ENCODE measurements around the gene CCL24.
"Not testable (repeated sequence)": the region's sequence is repeated elsewhere in the genome, so short reads cannot be mapped to it uniquely, and the experiment has no call there.

CCL24 gene

DNA sequence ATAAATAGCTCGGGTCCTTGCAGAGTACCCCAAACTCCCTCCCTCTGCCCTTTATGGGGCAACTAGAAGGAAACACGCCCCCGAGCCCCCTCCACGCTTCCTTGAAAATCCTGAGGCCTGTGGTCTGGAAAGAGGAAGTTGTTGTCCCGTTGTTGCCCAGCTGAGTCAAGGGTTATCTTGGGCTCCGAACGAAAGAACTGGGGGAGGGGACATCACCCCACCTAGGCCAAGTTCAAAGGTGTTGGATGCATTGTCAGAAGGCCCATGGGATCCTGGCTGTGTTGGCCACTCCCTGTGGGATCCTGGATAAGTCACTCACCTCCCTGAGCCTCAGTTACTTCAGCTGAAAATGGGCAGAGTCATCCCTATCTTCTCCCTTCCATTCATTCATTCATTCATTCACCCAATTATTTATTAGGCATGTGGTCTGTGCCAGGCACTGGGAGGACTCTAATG lies at the start of gene CCL24:
Gene CCL24 (minus strand): TSS at position 26 of the 456 bp plus-strand sequence. CDS start 91 bp downstream, outside the sequence.
- no peak for DNase-seq

GRCh38 chr7:75861636-75862035 lies 48.0 kb upstream of the CCL24 start:
- no peak for DNase-seq

DNA sequence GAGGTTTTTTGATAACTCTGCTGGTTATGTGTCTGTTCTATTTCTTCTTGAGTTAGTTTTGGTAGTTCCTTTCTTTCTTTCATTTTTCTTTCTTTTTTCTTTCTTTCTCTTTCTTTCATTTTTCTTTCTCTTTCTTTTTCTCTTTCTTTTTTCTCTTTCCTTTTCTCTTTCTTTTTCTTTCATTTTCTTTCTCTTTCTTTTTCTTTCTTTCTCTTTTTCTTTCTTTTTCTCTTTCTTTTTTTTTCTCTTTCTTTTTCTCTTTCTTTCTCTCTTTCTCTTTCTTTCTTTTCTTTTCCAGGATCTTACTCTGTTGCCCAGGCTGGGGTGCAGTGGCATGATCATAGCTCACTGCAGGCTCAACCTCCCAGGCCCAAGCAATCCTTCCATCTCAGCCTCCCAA lies 44.8 kb upstream of the CCL24 start:
- DNase-seq = no peak

- no peak for DNase-seq
Measured at GRCh38 chr7:75856536-75856935, 42.9 kb upstream of the CCL24 start.

GRCh38 chr7:75854813-75855345 lies 41.3 kb upstream of the CCL24 start:
- not testable (repeated sequence) for DNase-seq

GRCh38 chr7:75854233-75854632 lies 40.6 kb upstream of the CCL24 start:
- DNase-seq = peak; percentile 79

GRCh38 chr7:75850235-75850634 lies 36.6 kb upstream of the CCL24 start:
- DNase-seq = no peak

DNA sequence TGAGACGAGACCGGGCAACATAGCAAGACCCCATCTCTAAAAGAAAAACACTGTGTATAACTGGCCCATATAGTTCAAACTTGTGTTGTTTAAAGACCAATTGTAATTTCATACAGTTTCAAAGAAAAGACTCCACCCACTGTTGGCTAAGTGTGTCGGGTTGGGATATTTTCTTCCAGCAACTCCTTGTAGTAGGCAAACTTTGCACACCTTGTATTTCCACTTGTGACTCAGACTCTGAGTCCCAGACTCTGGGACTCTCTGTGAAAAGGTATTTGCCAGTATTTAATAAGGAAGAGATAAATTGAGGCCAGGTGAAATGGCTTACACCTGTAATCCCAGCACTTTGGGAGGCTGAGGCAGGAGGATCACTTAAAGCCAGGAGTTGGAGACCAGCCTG lies 36.0 kb upstream of the CCL24 start:
- no peak for DNase-seq

DNA sequence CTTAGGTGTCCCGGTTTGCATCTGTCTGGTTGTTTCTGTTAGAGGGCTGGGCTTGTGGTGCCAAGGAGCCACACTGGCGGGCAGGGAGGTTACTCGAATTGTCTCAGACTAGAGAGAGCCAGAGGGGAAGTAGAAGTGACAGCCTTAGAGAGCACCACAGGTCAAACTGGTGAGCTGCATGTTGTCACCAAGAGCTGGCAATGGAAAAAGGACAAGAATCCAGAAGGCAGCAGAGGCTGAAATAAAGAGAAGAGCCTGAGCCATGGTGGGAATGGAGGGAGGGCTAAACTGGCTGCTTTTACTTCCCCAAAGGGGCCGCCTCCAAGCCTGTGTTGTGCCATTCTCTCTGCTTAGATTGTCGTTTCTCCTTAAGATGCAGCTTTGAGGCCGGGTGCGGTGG lies 34.1 kb upstream of the CCL24 start:
- DNase-seq = no peak

DNA sequence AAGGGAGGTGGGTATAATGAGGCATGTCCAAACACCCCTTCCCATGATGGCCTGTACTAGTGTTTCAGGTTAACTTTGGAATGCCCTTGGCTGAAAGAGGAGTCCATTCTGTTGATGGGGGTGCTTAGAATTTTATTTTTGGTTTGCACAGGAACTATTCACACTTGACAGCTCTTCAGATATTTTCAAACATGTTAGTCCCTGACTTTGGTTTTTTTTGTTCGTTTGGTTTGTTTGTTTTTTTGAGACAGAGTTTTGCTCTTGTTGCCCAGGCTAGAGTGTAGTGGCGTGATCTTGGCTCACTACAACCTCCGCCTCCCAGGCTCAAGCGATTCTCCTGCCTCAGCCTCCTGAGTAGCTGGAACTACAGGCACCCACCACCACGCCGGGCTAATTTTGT lies 31.5 kb upstream of the CCL24 start:
- DNase-seq = not testable (repeated sequence)

GRCh38 chr7:75844158-75844557 lies 30.6 kb upstream of the CCL24 start:
- DNase-seq = no peak

- DNase-seq = no peak
Measured at GRCh38 chr7:75843613-75844116, 30.1 kb upstream of the CCL24 start.

DNA sequence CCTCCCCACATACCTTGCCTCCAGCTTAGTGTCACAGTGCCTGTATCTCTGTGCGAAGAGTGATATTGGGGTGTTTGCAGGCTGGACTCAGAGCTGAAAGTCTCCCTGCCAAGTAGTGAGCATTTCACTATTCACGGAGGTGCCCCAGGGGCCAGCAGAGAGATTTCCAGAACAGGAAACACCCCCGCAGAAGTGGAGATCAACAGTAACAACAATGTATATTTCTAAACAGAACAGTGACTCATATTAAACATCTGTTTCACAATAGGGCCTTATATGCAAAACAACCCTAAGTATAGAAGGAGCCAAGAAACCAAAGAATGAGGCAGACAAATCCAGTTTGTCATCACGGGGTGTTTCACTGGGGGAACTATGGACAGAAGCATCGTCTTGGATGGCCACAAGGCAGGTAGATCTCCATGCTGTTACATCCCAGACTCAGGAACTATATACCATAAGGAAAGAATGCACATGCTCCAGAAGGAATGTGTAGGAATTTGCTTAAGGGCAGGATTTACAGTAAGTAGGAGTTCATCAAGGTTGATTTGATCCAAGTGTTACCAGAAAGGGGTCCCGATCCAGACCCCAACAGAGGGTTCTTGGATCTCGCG lies 29.3 kb upstream of the CCL24 start:
- DNase-seq = peak; percentile 81

DNA sequence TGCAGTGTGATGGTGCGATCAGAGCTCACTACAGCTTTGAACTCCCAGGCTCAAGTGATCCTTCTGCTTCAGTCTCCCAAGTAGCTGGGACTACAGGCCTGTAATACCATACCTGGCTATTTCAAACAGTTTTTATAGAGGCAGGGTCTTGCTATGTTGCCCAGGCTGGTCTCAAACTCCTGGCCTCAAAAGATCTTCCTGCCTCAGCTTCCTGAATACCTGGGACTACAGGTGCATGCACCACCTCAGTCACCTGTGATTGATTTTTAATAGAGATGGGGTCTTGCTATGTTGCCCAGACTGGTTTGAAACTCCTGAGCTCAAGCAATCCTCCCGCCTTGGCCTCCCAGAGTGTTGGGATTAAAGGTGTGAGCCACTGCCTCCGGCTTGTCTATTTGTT lies 26.4 kb upstream of the CCL24 start:
- DNase-seq = no peak

DNA sequence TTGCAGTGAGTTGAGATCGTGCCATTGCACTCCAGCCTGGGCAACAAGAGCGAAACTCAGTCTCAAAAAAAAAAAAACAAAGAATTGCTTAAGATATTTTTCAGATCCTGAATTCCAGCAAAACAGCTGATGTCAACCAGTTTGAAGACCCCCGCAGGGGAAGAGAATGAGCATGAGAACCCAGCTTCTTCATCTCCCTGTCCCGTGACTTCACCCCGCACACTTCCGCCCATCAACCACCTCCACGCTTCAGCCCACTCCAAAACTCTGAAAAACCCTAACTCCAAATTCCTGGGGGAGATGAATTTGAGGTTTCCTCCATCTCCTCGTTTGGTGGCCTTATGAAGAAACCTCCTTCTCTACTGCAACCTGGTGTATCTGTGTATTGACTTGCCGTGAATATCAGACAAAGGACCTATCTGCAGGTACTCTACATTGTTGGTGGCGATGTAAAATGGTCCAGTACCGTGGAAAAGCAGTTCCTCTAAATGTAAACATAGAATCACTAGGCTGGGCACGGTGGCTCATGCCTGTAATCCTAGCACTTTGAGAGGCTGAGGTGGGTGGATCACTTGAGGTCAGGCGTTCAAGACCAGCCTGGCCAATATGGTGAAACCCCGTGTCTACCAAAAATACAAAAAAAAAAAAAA lies 24.8 kb upstream of the CCL24 start:
- not testable (repeated sequence) for DNase-seq

DNA sequence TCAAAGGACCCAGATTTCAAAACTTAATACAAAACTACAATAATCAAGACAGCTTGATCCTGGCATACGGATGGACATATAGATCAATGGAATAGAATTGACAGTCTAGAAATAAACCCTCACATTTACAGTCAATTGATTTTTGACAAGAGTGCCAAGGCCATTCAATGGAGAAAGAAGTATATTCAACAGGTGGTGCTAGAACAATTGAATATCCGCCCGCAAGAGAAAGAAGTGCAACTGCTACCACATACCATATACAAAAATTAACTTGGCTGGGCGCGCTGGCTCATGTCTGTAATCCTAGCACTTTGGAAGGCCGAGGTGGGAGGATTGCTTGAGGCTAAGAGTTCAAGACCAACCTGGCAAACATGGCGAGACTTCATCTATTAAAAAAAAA lies 23.2 kb upstream of the CCL24 start:
- no peak for DNase-seq

- DNase-seq = no peak
Measured at GRCh38 chr7:75835688-75836285, 22.2 kb upstream of the CCL24 start.

- not testable (repeated sequence) for DNase-seq
Measured at GRCh38 chr7:75833662-75834061, 20.1 kb upstream of the CCL24 start.

- no peak for DNase-seq
Measured at GRCh38 chr7:75830978-75831377, 17.4 kb upstream of the CCL24 start.

DNA sequence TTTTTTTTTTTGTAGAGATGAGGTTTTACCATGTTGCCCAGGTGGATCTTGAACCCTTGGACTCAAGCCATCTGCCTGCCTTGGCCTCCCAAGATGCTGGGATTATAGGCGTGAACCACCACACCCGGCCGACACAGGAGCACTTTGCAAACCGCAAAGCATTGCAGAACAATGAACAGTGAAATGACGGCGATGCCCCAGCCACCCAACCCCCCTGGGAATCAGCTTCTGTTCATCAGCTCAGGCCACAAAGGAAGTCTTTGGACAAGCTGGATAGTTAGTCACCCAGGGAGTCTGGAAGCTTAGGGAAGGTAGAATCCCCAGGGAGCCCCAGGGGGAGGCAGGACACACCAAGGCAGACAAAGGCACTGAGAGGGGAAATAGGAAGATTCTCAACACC lies 16.1 kb upstream of the CCL24 start:
- peak; percentile 9 for DNase-seq

DNA sequence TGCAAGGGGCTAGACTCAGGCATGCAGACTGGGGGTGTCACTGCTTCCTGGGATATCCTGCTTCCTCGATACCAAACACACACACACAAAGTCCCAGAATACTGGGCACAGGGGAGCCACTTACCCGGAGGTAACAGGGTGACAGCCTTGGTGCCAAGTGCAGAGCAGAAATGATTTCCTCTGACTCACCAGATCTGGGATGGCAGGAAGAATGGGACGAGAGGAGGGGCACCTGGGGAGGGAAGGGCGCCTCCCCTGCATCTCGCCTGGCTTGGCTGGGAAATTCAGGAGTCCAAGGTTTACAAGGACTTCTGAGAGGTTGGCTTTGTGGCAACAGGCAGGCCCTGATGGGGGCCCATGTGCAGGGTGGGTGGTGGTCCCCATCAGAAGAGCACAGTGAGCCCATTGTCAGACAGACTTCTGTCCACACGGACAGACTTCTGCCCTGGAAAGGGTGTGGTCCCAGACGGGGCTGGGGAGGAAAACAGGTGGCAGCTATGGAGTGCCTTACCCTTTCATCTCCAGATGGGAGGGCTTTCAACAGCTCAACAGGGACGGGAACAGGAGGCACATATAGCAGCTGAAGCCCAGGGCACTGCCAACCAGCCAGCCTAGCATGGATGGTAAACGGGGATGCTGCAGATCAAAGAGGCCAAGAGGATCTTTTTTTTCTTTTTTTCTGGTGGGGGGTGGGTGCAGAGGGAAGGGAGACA lies 9.7 kb upstream of the CCL24 start:
- no peak for DNase-seq

DNA sequence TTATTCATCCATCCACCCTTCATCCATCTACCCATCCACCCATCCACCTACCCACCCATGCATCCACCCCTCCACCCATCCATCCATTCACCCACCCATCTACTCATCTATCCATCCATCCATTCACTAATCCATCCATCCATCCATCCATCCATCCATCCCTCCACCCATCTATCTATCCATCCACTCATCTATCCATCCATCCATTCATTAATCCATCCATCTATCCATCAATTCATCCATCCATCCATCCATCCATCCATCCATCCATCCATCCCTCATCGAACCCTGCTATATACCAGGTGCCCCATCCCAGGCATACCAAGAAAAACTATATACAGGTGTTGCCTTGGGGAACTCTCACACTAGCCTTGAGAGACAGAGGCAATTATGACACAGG lies 7.1 kb upstream of the CCL24 start:
- DNase-seq = no peak

GRCh38 chr7:75819711-75820110 lies 6.1 kb upstream of the CCL24 start:
- no peak for DNase-seq

Data from NCI-H226 (cell line).